ENCODE measurements around the gene POLG2.
"Not testable (repeated sequence)": the region's sequence is repeated elsewhere in the genome, so short reads cannot be mapped to it uniquely, and the experiment has no call there.

Gene POLG2

GRCh38 chr17:64441772-64442540 lies 54.9 kb downstream of the POLG2 start:
- DNase-seq, result peak in 19 of 58 donors; percentile 3 to 39 (median 6)

- no peak for DNase-seq
Observed at GRCh38 chr17:64439956-64440355, 56.9 kb downstream of the POLG2 start.

GRCh38 chr17:64439521-64439920 lies 57.3 kb downstream of the POLG2 start:
- not testable (repeated sequence) for DNase-seq

- no peak for DNase-seq
Observed at GRCh38 chr17:64437944-64438525, 58.8 kb downstream of the POLG2 start.

GRCh38 chr17:64431534-64431933 lies 65.3 kb downstream of the POLG2 start:
- no peak for DNase-seq

- not testable (repeated sequence) for DNase-seq
Observed at GRCh38 chr17:64430036-64430435, 66.8 kb downstream of the POLG2 start.

DNA sequence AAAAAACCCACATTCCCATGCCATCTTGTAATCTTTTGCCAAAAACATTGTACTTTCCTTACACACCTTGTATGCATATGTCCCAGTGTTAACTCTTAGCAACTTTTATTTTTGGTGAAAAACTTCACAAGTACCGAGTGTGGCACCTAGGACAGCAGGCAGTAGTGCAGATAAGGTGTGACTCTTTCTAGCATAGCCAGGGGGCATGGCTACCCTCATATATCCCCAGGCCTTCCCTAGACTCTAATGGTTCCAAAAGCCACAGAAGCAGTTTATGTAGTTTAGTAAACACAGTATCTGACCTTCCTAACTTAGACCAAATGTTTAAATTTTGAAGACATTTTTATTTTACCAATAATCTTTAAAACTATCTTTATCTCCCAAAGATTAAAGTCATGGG lies 68.4 kb downstream of the POLG2 start:
- no peak for DNase-seq
